GM18507 (cell line): Measurements from ENCODE around the gene CLCA1.
"Not testable (repeated sequence)": the region's sequence is repeated elsewhere in the genome, so short reads cannot be mapped to it uniquely, and the experiment has no call there.

Source experiments
- DNase-seq: peaks from one replicate; pipeline ENCODE4 v3.0.0; 2011; ENCODE audit warnings: low read depth; ENCODE audit not compliant: insufficient read length; ENCODE audit errors: extremely low spot score
- FAIRE-seq: peaks from 2 replicates; lab custom pipeline; 2011; peaks lifted over from hg19 to GRCh38; lab: Jason Lieb, UNC

CLCA1 gene

DNA sequence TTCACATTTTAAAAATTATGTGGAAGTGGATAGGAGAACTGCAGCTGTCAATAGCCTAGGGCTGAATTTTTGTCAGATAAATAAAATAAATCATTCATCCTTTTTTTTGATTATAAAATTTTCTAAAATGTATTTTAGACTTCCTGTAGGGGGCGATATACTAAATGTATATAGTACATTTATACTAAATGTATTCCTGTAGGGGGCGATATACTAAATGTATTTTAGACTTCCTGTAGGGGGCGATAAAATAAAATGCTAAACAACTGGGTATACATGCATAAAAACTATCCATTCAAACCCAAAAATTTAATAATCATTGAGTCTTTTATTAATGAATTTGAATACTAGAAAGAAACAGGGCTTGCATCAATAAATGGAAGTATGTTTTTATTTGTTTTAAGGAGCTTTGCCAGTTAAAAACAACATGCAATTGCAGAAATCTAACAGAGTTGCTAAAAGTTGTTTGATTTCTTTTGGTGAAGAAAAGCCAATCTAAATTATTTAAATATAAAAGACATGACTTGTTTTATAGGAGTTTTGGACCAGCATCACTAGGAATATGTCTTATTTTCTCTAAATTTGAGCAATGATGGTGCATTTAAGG lies 31.4 kb downstream of the CLCA1 start:
- DNase-seq: peak; percentile 7

DNA sequence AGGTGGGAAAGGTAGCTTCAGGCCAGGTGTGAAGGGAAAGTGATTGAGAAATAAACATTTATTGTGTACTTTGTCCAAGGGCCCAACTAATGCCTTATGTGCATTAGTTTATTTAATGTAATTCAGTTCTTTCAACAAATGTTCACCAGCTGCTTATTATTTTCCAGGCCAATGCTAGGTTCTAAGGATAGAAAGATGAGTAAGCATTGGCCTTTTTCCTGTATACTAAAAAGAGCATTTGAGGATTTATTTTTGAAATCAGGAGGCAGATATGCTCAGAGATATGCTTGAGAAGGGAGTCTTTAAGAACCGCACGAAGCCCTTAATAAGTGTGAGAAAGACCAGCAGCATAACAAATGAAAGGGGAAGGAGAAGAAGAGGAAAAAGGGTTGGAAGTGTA lies 32.0 kb downstream of the CLCA1 start:
- no peak for FAIRE-seq
- DNase-seq: no peak

More for the DNA sequence above, 31.4 kb downstream of the CLCA1 start:
- FAIRE-seq: no peak

DNA sequence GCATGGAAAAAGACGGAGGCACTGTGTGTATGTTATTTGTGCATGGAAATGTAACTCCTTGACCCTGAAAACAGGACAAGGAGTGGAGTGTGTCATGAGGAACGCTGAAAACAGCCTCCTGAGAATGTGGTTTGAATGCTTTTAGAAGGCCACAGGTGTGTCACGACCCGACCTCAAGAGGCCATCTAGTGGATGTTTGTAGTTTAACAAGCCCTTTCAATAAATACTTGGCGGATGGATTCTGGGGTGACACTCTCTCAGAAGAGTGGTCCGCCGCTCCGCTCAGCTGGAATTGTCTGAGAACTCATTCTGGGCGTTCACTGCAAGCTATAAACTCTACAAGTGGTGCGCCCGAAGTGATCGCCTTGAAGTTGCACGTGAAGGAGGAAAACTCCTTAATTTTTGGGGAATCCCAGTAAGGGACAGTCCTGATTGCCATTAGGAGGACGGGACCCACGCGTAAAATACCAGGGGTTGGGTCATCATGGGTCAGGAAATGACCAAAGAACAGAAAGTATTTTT lies 33.5 kb downstream of the CLCA1 start:
- not testable (repeated sequence) for DNase-seq
- FAIRE-seq: peak; percentile 95

DNA sequence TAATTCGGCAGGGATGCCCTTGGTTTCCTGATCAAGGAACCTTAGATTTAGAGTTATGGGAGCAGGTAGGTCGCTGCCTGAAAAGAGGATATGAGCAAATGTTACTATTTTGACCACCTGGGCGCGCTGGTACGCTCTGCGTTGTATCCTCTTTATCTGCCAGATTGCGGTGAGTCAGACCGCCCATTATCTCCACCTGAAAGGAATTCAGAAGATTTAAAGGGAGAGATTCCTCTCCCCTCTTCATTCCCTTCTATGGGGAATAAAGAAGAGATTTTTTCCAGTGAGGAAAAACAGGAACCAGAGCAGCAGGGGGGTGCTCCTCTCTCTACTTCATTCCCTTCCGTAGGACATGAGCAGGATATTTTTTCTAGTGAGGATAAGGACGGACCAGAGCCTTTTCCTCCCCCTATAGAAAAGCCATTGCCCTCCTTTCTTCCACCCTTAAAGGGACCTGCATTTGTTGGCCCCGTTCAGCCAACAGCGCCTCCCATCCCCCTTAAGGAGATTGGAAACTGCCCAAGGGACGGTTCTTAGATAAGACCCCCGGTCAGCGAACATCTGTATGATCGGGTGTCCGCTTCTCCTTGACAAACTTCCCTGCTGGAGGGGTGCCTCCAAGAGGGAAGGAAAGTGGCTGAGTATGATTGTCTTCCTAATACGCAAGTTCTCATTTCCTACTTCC lies 34.1 kb downstream of the CLCA1 start:
- FAIRE-seq: no peak
- DNase-seq: no peak

DNA sequence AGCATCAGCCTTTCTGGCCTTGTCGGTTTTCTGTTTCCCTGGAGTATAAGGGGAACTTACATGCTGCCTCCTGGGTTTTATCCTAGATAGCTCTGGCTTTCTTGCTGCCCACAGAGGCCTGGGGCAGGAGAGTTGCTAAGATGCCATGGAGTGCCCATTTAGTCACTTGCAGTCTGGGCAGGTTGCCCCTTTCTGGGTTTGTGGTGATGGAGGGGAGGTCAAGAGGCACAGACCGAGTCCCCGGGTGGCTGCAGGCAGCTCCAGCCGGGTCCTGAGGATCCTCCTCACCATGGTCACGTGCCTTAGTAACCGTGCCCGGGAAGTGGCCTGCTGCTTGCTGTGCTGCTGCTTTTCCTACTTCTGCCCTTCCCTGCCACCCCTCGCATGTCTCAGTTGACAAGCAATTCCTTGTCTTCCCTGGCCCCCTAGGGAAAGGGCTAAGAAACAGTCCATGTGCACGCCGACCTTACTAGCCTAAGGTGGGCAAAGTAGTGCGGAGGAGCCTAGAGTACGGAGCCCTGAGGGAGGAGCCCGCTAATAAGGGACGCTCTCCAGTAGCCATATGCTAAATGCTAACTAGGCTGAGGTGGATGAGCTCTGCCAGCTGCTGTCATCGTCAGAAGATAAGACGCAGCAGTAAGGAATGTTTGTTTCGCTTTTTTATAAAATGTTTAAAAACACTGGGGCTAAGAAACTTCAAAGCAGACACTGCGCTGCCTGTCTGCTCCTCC lies 34.8 kb downstream of the CLCA1 start:
- DNase-seq: no peak
- no peak for FAIRE-seq

DNA sequence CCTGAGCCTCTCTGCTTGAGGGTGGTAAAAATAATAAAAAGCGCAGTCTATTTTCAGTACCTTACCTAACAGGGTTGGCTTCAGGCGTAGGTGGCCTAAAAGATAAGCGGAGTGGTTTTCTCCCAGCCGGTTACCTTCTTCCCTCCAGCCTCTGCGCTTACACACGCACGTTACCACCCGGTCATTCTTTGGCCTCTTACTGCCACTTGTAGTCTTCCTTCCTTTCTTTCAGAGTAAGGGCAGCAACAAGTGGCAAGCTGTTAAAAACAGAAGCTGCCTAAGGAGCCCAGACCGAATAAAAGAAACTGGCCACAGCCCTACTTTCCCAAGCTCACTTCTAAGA lies 35.4 kb downstream of the CLCA1 start:
- no peak for FAIRE-seq
- DNase-seq: no peak

DNA sequence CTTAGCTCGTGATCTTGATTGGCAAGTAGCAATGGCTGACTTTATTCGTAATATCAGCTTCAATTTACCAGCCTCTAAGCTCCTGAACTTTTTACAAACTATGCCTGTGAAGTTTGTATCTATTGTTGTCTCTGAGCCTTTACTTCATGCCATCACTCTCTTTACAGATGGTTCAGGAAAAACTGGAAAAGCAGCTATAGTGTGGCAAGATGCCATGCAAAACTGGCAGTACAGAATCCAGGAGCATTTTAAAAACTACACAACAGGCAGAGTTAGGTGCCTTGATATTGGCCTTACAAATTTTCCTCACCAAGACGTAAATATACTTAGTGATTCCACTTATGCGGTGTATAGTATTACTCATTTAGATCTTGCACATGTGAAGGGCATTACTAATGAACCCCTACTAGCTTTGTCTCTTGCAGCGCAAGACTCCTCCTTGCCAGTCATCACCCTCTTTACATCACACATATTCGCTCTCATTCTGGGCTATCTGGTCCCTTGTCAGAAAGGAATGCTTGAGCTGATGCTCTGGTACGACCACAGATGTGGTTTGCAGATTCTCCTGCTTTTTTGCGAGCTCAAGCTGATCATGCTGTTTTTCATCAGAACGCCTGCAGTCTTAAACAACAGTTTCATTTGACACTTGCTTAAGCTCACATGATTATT lies 36.3 kb downstream of the CLCA1 start:
- FAIRE-seq (no peak), DNase-seq (no peak)

DNA sequence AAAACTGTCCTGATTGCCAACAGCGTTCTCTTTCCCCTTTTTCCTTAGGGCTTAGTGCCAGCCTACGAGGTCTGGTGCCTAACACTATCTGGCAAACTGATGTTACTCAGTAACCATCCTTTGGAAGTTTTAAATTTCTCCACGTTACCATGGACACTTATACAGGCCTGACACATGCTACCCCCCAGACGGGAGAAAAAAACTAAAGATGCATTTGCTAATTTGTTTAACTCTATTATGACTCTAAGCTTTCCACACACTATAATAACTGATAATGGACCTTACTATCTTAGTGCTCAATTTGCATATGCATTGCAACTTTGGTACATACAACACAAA lies 36.8 kb downstream of the CLCA1 start:
- DNase-seq (no peak), FAIRE-seq (no peak)

DNA sequence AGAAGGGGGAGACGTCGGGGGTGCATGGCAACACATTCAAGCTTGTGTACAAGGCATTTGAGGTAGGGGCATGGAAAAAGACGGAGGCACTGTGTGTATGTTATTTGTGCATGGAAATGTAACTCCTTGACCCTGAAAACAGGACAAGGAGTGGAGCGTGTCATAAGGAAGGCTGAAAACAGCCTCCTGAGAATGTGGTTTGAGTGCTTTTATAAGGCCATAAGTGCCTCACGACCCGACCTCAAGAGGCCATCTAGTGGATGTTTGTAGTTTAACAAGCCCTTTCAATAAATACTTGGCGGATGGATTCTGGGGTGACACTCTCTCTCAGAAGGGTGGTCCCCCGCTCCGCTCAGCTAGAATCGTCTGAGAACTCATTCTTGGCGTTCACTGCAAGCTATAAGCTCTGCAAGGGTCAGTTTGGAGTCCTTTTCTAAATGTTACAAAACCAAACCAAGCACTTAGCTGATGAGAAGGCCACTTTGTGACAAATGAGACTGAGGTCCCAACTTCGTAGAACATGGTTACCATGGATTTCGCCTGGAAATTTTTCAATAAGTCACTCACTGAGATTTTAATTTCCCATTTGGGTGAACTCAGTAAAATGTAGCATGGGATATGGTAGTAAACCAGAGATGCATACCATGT lies 39.3 kb downstream of the CLCA1 start:
- FAIRE-seq: peak; percentile 86

DNA sequence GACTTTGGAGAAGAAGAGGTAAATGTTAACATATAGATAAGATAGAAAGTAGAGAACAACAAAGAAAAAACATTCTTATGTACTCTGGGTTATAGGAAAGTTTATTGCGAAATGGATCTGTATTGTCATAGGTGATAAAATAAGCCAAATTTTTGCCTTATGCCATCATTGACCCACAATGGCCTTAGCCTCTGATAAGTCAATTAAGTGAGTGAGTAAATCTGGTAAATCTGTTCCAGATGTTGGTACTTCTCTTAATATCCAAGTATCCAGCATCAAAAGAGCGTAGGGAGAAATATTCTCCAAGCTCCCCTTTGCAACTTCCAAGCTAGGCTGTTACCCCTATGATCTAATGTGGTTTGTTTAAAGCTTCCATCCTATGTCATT lies 39.8 kb downstream of the CLCA1 start:
- no peak for FAIRE-seq

More for the DNA sequence above, 39.3 kb downstream of the CLCA1 start:
- DNase-seq: no peak

DNA sequence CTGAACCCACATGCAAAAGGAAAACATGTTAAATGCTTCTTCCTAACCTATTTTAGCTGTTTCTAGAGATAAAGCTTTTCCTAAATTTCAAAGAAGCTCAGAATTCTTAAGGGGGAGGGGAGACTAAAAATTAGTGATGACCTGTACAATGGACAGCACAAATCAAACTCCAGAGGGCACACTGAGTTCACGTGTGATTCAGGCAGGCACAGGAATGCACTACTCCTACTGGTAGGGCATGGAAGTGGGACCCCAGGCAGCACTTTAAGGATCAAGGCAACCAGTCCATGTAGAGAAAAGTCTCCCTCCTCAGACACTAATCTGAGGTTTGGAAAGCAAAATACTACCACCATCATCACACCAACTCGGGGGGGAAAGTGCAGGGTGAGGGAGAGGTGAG lies 46.9 kb downstream of the CLCA1 start:
- DNase-seq: no peak
- FAIRE-seq: no peak

More for the DNA sequence above, 39.8 kb downstream of the CLCA1 start:
- DNase-seq: no peak

DNA sequence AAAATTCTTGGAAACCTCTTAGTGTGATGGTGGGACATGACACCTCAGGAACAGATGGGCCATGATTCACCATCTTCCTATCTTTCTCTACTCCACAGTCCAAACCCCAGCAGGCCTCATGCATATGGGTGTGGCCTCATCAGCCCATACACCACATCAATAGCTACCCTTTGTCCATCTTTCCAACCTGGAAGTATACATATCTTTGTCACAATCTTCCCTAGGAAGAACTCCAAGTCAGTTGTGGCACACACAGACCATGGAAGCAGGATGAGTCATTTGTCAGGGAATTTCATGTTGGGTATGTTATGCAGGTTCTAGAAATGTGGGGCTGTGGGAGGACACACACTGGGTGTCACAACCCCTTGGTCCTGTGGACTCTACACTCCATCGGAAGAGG lies 47.6 kb downstream of the CLCA1 start:
- DNase-seq: no peak
- no peak for FAIRE-seq

DNA sequence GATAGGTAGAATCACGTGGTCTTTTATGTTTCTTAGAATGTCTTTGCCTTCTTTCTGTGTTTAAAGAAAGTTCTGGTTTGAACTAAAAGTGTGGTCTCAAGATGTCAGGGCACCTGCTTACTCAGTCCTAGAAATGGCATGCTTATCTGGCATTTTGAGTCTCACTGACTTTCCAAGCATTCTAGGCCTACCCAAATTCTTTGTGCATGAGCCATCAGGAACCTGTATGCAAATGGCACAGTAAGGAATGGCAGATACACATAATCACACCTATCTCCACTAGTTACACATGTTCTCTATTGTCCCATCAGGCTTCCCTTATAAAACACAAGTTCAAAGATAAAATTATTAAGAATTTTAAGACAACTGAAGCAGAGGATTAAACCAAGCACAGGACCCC lies 48.6 kb downstream of the CLCA1 start:
- no peak for FAIRE-seq

DNA sequence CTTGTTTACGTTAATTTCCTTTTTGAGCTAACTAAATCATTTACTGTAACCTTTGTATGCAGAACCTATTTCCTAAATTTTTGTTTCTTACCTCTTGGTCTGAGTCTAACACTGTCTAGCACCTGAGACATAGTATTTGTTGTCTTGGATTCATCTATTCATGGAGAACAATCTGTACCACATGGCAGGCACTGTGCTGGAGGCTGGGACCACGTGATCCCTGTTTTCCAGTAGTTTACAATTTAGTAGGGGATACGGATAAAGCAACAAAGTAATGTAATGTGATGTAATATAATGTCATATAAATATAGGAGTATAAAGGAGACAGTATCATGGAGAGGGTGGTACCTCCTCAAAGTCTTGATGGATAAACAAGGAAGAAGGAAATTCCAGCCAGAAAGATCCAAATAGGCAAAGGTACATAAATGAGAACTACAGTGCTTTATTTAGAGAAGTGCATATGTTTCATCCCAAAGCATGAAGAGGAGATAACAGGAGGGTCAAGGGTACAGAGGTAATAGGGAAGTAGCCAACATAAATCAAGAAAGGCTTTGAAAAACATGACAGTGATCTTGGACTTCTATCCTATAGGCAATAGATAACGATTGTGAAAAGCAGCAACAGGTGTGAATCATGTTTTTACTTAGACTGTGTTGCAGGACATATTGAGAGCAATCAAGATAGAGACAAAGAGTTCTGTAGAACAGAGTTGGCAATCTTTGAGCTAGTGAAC lies 52.2 kb downstream of the CLCA1 start:
- DNase-seq: no peak
- FAIRE-seq: no peak

More for the DNA sequence above, 48.6 kb downstream of the CLCA1 start:
- DNase-seq: no peak

DNA sequence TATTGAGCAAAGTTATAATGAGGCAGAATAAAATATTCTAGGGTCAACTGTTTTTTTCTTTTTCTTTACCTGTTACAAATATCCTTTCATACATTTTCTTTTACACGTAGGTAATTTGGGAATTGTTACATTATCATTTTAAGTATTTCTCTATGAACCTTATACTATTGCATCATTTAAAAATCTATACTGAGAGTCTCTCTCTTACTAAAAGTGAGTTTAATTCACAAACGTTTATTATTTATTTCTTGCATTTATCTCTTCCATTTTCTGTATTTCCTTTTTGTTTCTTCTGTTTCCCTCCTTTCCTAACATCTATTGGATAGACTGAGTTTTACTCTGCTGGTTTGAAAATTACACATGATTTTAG lies 52.8 kb downstream of the CLCA1 start:
- DNase-seq: no peak
- FAIRE-seq: no peak

DNA sequence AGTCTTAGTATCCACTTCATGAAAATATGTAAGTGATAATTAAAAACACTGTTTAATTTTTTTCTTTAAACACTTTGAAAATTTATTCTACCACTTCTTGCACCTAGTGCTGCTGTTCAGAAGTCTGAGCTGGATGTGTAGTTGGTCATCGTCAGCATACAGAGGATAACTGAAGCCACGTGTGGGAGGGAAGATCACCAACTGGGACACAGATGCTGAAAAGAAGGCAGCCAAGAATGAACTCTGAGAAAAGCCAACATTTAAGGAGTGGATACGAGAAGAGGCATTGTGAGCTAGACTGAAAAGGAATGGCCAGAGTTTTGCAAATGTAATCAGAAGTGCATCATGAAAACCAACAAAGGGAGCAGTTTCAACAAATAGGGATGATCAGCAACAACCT lies 53.5 kb downstream of the CLCA1 start:
- DNase-seq (no peak), FAIRE-seq (no peak)

DNA sequence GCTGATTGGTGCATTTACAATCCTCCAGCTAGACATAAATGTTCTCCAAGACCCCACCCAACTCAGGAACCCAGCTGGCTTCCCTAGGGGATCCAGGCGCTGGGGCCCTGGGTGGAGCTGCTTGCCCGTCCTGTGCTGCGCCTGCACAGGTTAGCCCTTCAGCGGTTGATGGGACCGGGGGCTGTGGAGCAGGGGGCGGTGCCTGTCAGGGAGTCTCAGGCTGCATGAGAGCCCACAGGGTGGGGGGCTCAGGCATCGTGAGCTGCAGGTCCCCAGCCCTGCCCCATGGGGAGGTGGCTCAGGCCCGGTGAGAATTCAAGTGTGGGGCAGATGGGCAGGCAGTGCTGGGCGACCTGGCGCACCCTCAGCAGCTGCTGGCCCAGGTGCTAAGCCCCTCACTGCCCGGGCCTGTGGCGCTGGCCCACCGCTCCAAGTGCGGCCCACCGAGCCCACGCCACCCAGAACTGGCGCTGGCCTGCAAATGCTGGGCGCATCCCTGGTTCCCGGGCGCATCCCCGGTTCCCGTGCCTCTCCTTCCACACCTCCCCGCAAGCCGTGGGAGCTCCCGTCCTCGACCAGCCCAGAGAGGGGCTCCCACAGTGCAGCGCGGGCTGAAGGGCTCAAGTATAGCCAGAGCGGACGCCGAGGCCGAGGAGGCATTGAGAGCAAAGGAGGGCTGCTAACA lies 55.1 kb downstream of the CLCA1 start:
- DNase-seq (no peak), FAIRE-seq (no peak)

DNA sequence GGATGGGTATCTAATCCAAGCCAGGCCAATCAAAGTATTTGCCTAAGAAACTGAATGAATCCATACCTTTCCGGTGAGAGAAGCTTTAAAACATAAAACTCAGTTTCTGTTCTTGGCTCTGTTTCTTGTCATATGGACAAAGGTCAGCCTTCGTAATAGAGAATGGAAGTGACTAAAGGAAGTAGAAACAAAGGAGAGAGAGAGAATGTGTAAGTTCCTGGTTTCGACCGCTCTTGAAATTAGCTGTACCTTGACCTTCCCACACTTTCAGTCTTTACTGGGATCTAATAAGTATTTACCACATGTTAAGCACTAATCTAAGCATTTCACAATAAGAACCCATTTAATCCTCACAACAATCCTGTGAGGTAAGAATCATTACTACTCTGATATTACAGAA lies 58.6 kb downstream of the CLCA1 start:
- DNase-seq (no peak), FAIRE-seq (no peak)
